22Rv1 (cell line): ENCODE measurements around the gene ADAR.

Experiments
- ZFX ChIP-seq: fragments of 450-650 bp; IDR thresholded peaks from 2 replicates; pipeline ENCODE4 v1.6.1; 2017; ENCODE audit warnings: antibody characterized with exemption, borderline replicate concordance
- TF ChIP-seq, protein P1 (sequence below): fragments of 450-650 bp; IDR thresholded peaks from 2 replicates; pipeline ENCODE4 v1.5.1; 2017; ENCODE audit warnings: mild to moderate bottlenecking

DNA sequence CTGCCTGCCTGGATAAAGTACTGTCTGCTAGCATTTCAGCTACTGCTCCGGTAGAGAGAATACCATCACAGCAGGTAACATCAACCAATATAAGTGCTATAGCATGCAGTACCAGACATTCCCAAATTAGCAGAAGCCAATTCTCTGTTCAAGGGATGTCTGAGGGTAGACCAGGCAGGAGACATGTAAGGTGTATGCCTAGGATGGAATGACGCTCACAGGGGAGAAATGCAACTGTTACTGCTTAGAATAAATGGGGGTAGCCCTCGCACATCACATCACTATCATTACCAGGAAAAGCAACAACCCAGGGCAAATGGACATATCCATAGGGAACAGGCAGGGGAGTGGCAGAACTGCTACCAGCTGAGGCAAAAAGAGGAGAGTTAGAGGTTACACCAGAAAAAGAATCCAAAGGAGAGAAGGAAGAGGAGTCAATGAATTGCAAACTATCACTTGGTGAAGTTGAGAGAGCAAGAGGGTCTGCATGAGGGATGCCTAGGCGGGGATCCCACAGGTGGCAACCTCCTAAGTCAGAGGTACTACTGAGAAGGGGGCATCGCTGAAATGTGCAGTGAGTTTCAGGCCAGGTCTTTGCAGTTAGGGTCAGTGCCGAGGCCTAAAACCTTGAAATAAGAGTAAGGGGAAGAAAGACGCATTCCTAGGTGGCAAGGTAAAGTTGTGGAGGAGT, 50.6 kb downstream of the ADAR start:
- TF ChIP-seq, protein P1, sequence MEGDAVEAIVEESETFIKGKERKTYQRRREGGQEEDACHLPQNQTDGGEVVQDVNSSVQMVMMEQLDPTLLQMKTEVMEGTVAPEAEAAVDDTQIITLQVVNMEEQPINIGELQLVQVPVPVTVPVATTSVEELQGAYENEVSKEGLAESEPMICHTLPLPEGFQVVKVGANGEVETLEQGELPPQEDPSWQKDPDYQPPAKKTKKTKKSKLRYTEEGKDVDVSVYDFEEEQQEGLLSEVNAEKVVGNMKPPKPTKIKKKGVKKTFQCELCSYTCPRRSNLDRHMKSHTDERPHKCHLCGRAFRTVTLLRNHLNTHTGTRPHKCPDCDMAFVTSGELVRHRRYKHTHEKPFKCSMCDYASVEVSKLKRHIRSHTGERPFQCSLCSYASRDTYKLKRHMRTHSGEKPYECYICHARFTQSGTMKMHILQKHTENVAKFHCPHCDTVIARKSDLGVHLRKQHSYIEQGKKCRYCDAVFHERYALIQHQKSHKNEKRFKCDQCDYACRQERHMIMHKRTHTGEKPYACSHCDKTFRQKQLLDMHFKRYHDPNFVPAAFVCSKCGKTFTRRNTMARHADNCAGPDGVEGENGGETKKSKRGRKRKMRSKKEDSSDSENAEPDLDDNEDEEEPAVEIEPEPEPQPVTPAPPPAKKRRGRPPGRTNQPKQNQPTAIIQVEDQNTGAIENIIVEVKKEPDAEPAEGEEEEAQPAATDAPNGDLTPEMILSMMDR: no peak
- no peak for TF ChIP-seq ZFX
